GM19463 (cell line): ENCODE results near the gene GNAI1.

Source experiments
- ATAC-seq: cut with Tn5 transposase; IDR thresholded peaks from one replicate; pipeline ENCODE4 v1.9.1; 2021; ENCODE audit warnings: mild to moderate bottlenecking, moderate library complexity; ENCODE audit not compliant: unreplicated experiment

GNAI1 gene

GRCh38 chr7:80244206-80244916 lies 109.7 kb downstream of the GNAI1 start:
- no peak for ATAC-seq

GRCh38 chr7:80247144-80247543 lies 112.5 kb downstream of the GNAI1 start:
- ATAC-seq, result no peak

- no peak for ATAC-seq
Measured at GRCh38 chr7:80247891-80248290, 113.3 kb downstream of the GNAI1 start.

- ATAC-seq, result no peak
Measured at GRCh38 chr7:80249184-80249583, 114.6 kb downstream of the GNAI1 start.

- no peak for ATAC-seq
Measured at GRCh38 chr7:80249619-80250295, 115.1 kb downstream of the GNAI1 start.

GRCh38 chr7:80253237-80253636 lies 118.6 kb downstream of the GNAI1 start:
- no peak for ATAC-seq

- no peak for ATAC-seq
Measured at GRCh38 chr7:80253653-80254052, 119.0 kb downstream of the GNAI1 start.

GRCh38 chr7:80255656-80256055 lies 121.0 kb downstream of the GNAI1 start:
- no peak for ATAC-seq

GRCh38 chr7:80257756-80258155 lies 123.1 kb downstream of the GNAI1 start:
- no peak for ATAC-seq

- no peak for ATAC-seq
Measured at GRCh38 chr7:80260606-80261005, 126.0 kb downstream of the GNAI1 start.

- ATAC-seq, result no peak
Measured at GRCh38 chr7:80263333-80263732, 128.7 kb downstream of the GNAI1 start.

- no peak for ATAC-seq
Measured at GRCh38 chr7:80263821-80264220, 129.2 kb downstream of the GNAI1 start.

GRCh38 chr7:80264769-80265495 lies 130.3 kb downstream of the GNAI1 start:
- no peak for ATAC-seq

GRCh38 chr7:80272560-80273239 lies 138.1 kb downstream of the GNAI1 start:
- ATAC-seq, result no peak

- ATAC-seq, result no peak
Measured at GRCh38 chr7:80273327-80273726, 138.7 kb downstream of the GNAI1 start.

GRCh38 chr7:80275192-80275605 lies 140.6 kb downstream of the GNAI1 start:
- no peak for ATAC-seq
